Measurements from ENCODE around the gene KLHL22. TPM values are rescaled to one million over a fixed set of nuclear protein-coding genes. Genes with fewer than 3 reads are reported as not detected.
"Not testable (repeated sequence)": the region's sequence is repeated elsewhere in the genome, so short reads cannot be mapped to it uniquely, and the experiment has no call there.

The KLHL22 gene
- total RNA-seq, 4 donors from 2014 or later, result 19.9 to 35.5 (median 27.3) TPM

DNA sequence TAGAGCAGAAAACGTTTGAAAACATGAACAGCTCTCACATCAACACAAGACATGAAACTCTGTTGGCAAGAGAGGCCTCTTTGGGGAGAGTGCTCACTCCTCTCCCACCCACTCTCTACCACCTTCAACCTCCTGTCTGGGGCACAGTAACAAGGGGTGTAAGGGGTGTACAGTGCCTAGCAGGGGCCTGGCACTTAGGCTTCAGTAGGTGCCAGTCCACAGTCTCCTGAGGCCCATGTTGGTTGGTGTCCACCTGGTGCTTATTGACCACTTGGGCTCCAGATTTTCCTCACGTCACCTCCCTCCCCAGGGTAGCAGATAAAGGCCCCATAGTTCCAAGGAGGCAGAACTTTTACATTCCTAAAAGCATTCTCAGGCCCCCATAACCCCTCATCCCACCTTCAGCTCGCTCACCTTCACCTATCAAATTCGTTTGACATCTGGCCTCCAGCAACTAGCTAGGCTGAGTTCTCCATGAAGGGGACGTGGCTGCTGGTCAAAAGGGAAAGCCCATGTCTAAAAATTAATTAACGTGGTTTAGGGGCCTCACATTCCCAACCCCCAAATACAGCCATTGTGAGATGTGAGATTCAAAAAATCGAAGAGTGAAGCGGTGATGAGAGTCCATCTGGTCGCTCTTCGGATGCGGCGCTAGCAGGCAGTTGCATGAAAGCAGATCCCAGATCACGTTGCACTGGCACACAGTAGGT, 11.1 kb upstream of the KLHL22 start:
- no peaks in the 10 kb centered on the region for H3K27me3 ChIP-seq
- H3K4me3 ChIP-seq, result peak overlapping the region; percentile 73 to 98 (median 86)
- H3K27ac ChIP-seq (replicated peaks in 1 of 4), result peak overlapping the region; percentile 95 to 99 (median 96)
- DNase-seq (ENCODE audit: extremely low spot score), result no peak
- no peak for TF ChIP-seq EP300 (IDR thresholded peaks at IDR 0.05)
- no peak for TF ChIP-seq POLR2A (IDR thresholded peaks at IDR 0.05; ENCODE audit: low read depth)
- no peak for TF ChIP-seq POLR2AphosphoS5 (IDR thresholded peaks at IDR 0.05)
- TF ChIP-seq, protein P1, sequence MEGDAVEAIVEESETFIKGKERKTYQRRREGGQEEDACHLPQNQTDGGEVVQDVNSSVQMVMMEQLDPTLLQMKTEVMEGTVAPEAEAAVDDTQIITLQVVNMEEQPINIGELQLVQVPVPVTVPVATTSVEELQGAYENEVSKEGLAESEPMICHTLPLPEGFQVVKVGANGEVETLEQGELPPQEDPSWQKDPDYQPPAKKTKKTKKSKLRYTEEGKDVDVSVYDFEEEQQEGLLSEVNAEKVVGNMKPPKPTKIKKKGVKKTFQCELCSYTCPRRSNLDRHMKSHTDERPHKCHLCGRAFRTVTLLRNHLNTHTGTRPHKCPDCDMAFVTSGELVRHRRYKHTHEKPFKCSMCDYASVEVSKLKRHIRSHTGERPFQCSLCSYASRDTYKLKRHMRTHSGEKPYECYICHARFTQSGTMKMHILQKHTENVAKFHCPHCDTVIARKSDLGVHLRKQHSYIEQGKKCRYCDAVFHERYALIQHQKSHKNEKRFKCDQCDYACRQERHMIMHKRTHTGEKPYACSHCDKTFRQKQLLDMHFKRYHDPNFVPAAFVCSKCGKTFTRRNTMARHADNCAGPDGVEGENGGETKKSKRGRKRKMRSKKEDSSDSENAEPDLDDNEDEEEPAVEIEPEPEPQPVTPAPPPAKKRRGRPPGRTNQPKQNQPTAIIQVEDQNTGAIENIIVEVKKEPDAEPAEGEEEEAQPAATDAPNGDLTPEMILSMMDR (IDR thresholded peaks at IDR 0.05), result no peak
- peaks cover 0 to 5% (median 0%) of the 10 kb centered on the region in 4 donors for H3K36me3 ChIP-seq
- intact Hi-C loops (cut with DNase I), result loop anchor here (5.0 kb wide), 2 partner anchors 61 to 196 kb away; no protein-coding TSS in a partner anchor
- H3K4me1 ChIP-seq, result peaks cover 36 to 45% (median 43%) of the 10 kb centered on the region in 4 donors
- WGBS, result 74% methylated on average over 13 of the region's 13 CpGs
- H3K9me3 ChIP-seq, result no peaks in the 10 kb centered on the region

GRCh38 chr22:20504293-20504922, 8.8 kb upstream of the KLHL22 start:
- intact Hi-C loops (cut with DNase I); H3K27ac ChIP-seq (replicated peaks in 1 of 4); H3K9me3 ChIP-seq; H3K27me3 ChIP-seq; H3K4me3 ChIP-seq; DNase-seq (ENCODE audit: extremely low spot score): not testable (repeated sequence)
- Histone ChIP-seq H3K36me3 (peaks cover 0 to 23% (median 20%) of the 10 kb centered on the region in 4 donors), H3K4me1 (peaks cover 14 to 22% (median 20%) of the 10 kb centered on the region in 4 donors)
- 56% methylated on average over 5 of the region's 5 CpGs for WGBS

GRCh38 chr22:20503816-20504215, 8.2 kb upstream of the KLHL22 start:
- Histone ChIP-seq H3K4me1 (peaks cover 8 to 16% (median 14%) of the 10 kb centered on the region in 4 donors), H3K27me3 (no peaks in the 10 kb centered on the region), H3K36me3 (peaks cover 0 to 23% (median 22%) of the 10 kb centered on the region in 4 donors), H3K9me3 (no peaks in the 10 kb centered on the region), H3K4me3 (no peak overlapping the region), H3K27ac (replicated peaks in 1 of 4) (no peak overlapping the region)
- WGBS, result 100% methylated on average over 2 of the region's 2 CpGs
- intact Hi-C loops (cut with DNase I), result no loop called here
- no peak for DNase-seq (ENCODE audit: extremely low spot score)
- TF ChIP-seq, protein P1 (IDR thresholded peaks at IDR 0.05), result no peak
- TF ChIP-seq POLR2A (IDR thresholded peaks at IDR 0.05; ENCODE audit: low read depth) (no peak), EP300 (IDR thresholded peaks at IDR 0.05) (no peak), POLR2AphosphoS5 (IDR thresholded peaks at IDR 0.05) (no peak)

- 87% methylated on average over 6 of the region's 7 CpGs for WGBS
- peaks cover 0 to 23% (median 22%) of the 10 kb centered on the region in 4 donors for H3K36me3 ChIP-seq
- peaks cover 4 to 16% (median 12%) of the 10 kb centered on the region in 4 donors for H3K4me1 ChIP-seq
- H3K27ac ChIP-seq (replicated peaks in 1 of 4), result no peak overlapping the region
- no peak for TF ChIP-seq POLR2AphosphoS5 (IDR thresholded peaks at IDR 0.05)
- no peak for TF ChIP-seq POLR2A (IDR thresholded peaks at IDR 0.05; ENCODE audit: low read depth)
- no peak for TF ChIP-seq EP300 (IDR thresholded peaks at IDR 0.05)
- TF ChIP-seq, protein P1 (IDR thresholded peaks at IDR 0.05), result no peak
- intact Hi-C loops (cut with DNase I), result loop anchor here (5.0 kb wide), 1 partner anchor 62 kb away; the partner anchor contains the start of gene SCARF2
- H3K9me3 ChIP-seq, result no peaks in the 10 kb centered on the region
- no peak for DNase-seq (ENCODE audit: extremely low spot score)
- H3K4me3 ChIP-seq, result no peak overlapping the region
- no peaks in the 10 kb centered on the region for H3K27me3 ChIP-seq
These were observed 4.2 kb upstream of the KLHL22 start for GRCh38 chr22:20499769-20500168.

DNA sequence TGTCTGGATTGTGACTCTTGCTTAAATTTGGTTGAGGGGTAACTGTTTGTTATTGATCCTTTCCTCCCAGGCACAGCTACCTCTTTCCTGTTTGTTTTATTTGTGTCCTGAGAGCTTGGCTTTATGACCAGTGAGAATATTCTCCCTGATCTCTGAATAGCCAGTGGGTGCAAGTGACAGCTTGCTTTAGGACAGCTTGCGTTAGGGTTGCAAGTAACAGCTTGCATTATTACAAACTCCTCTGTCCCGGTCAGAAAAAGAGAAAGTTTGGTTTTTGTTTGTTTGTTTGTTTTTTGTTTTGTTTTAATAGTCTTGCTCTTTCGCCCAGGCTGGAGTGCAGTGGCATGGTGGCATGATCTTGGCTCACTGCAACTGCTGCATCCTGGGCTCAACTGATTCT, 3.3 kb upstream of the KLHL22 start:
- Histone ChIP-seq H3K27ac (replicated peaks in 1 of 4) (no peak overlapping the region), H3K4me3 (no peak overlapping the region), H3K9me3 (no peaks in the 10 kb centered on the region), H3K36me3 (peaks cover 0 to 23% (median 22%) of the 10 kb centered on the region in 4 donors), H3K4me1 (peaks cover 10 to 24% (median 21%) of the 10 kb centered on the region in 4 donors), H3K27me3 (no peaks in the 10 kb centered on the region)
- intact Hi-C loops (cut with DNase I), result loop anchor here (5.0 kb wide), 1 partner anchor 62 kb away; the partner anchor contains the start of gene SCARF2
- TF ChIP-seq EP300 (IDR thresholded peaks at IDR 0.05), result no peak
- TF ChIP-seq POLR2A (IDR thresholded peaks at IDR 0.05; ENCODE audit: low read depth), result no peak
- TF ChIP-seq, protein P1 (IDR thresholded peaks at IDR 0.05), result no peak
- no peak for TF ChIP-seq POLR2AphosphoS5 (IDR thresholded peaks at IDR 0.05)
- 81% methylated on average over 3 of the region's 3 CpGs for WGBS
- DNase-seq (ENCODE audit: extremely low spot score), result no peak

Measured in esophagus muscularis mucosa (tissue), 4 donors.